Effector memory CD4-positive, alpha-beta T cell (primary cell): Measurements from ENCODE around the gene DDX27.

Experiments used
- DNase-seq, 3 donors: peaks; one replicate each; pipeline ENCODE4 v3.0.0-alpha.2; 2020
- H3K27ac ChIP-seq: 2 replicates; pipeline ENCODE4 v1.7.0; 2013; ENCODE audit warnings: mild to moderate bottlenecking, low read length, moderate library complexity; ENCODE audit not compliant: insufficient read depth, poor library complexity, severe bottlenecking
- H3K27me3 ChIP-seq: replicated peaks from 2 replicates; pipeline ENCODE4 v1.7.0; 2013; ENCODE audit warnings: mild to moderate bottlenecking, low read length; ENCODE audit not compliant: insufficient read depth, control insufficient read depth, poor library complexity, severe bottlenecking
- H3K36me3 ChIP-seq: 2 replicates; pipeline ENCODE4 v1.7.0; 2013; ENCODE audit warnings: mild to moderate bottlenecking, low read length, moderate library complexity; ENCODE audit not compliant: control insufficient read depth, insufficient read depth
- H3K4me1 ChIP-seq: 2 replicates; pipeline ENCODE4 v1.7.0; 2013; ENCODE audit warnings: low read length, mild to moderate bottlenecking; ENCODE audit not compliant: control insufficient read depth, insufficient read depth, poor library complexity, severe bottlenecking
- H3K4me3 ChIP-seq: 2 replicates; pipeline ENCODE4 v1.7.0; 2013; ENCODE audit warnings: low read length, low read depth, mild to moderate bottlenecking; ENCODE audit not compliant: insufficient read depth, poor library complexity, severe bottlenecking
- H3K9me3 ChIP-seq: 2 replicates; pipeline ENCODE4 v1.7.0; 2013; ENCODE audit warnings: mild to moderate bottlenecking, low read length, moderate library complexity; ENCODE audit not compliant: control insufficient read depth

Gene DDX27

GRCh38 chr20:49288784-49289696 lies 69.8 kb downstream of the DDX27 start:
- DNase-seq = no peak
- H3K9me3 ChIP-seq = peaks cover 28% of the 10 kb centered on the region
- H3K27ac ChIP-seq = no peak overlapping the region
- no peaks in the 10 kb centered on the region for H3K4me1 ChIP-seq
- peaks cover 79% of the 10 kb centered on the region for H3K36me3 ChIP-seq
- H3K4me3 ChIP-seq = no peak overlapping the region
- H3K27me3 ChIP-seq = no peaks in the 10 kb centered on the region

GRCh38 chr20:49290608-49291191 lies 71.5 kb downstream of the DDX27 start:
- Histone ChIP-seq H3K4me1 (no peaks in the 10 kb centered on the region), H3K36me3 (peaks cover 63% of the 10 kb centered on the region), H3K27me3 (no peaks in the 10 kb centered on the region), H3K4me3 (no peak overlapping the region), H3K27ac (no peak overlapping the region), H3K9me3 (peaks cover 20% of the 10 kb centered on the region)
- DNase-seq = no peak

- no peaks in the 10 kb centered on the region for H3K27me3 ChIP-seq
- no peak overlapping the region for H3K27ac ChIP-seq
- no peak overlapping the region for H3K4me3 ChIP-seq
- no peak for DNase-seq
- H3K36me3 ChIP-seq = peaks cover 58% of the 10 kb centered on the region
- peaks cover 15% of the 10 kb centered on the region for H3K9me3 ChIP-seq
- H3K4me1 ChIP-seq = no peaks in the 10 kb centered on the region
Measured at GRCh38 chr20:49291200-49291599, 72.0 kb downstream of the DDX27 start.

GRCh38 chr20:49292010-49292409 lies 72.8 kb downstream of the DDX27 start:
- Histone ChIP-seq H3K27me3 (no peaks in the 10 kb centered on the region), H3K27ac (no peak overlapping the region), H3K36me3 (peaks cover 50% of the 10 kb centered on the region), H3K4me3 (no peak overlapping the region), H3K4me1 (no peaks in the 10 kb centered on the region), H3K9me3 (peaks cover 7% of the 10 kb centered on the region)
- no peak for DNase-seq

GRCh38 chr20:49293122-49293521 lies 73.9 kb downstream of the DDX27 start:
- Histone ChIP-seq H3K27me3 (no peaks in the 10 kb centered on the region), H3K27ac (no peak overlapping the region), H3K36me3 (peaks cover 39% of the 10 kb centered on the region), H3K4me1 (no peaks in the 10 kb centered on the region), H3K4me3 (no peak overlapping the region), H3K9me3 (no peaks in the 10 kb centered on the region)
- no peak for DNase-seq
